ENCODE data around the gene USP9X.
A peak's percentile ranks its signal among the peaks of the same experiment; 100 is the strongest.
"Not testable (repeated sequence)": the region's sequence is repeated elsewhere in the genome, so short reads cannot be mapped to it uniquely, and the experiment has no call there.

USP9X gene

DNA sequence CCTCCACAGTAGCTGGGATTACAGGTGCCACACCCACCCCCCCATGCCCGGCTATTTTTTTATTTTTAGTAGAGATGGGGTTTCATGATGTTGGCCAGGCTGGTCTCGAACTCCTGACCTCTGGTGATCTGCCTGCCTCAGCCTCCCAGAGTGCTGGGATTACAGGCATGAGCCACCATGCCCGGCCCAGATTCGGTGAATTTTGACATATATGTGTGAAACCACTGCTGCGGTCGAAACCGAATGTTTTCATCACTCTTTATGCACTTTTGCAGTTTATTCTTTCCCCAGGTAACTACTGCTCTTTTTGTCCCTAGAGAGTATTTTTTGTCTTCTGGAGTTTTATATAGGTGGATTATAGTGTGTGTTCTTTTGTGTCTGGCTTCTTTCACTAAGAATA, 101.7 kb downstream of the USP9X start:
- not testable (repeated sequence) for DNase-seq (ENCODE audit: low read depth)

DNA sequence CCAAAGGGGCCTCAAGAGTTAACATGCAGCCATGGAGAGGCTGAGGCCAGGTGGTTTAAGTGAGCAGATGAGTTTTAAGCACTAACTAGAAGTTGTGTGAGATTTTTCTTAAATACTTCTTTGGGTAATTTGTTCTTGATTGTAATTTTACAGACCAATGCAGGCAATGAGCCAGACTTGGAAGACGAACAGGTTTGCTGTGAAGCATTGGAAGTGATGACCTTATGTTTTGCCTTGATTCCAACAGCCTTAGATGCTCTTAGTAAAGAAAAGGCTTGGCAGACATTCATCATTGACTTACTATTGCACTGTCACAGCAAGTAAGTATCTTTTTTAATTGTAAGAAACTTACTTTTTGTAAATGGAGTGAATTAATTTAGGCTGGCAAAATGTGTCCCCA, 103.9 kb downstream of the USP9X start:
- DNase-seq (ENCODE audit: low read depth), result no peak

DNA sequence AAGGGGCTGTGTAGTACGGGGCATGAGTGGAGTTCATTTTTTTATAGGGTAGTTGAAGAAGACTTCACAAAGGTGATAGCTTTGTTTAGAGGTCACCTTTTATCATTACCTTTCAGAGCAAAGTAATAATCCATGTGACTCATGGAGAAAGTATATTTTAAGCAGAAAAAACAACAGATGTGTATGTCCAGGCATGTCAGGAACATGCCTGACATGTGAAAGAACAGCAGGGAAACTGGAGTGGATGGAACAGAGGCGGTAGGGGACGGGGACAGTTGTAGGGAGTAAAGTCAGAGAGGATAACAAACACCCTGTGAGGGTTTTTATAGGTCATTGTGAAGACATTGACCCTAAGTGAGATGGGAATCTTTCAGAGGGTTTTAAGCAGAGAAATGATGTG, 107.6 kb downstream of the USP9X start:
- DNase-seq (ENCODE audit: low read depth), result no peak

DNA sequence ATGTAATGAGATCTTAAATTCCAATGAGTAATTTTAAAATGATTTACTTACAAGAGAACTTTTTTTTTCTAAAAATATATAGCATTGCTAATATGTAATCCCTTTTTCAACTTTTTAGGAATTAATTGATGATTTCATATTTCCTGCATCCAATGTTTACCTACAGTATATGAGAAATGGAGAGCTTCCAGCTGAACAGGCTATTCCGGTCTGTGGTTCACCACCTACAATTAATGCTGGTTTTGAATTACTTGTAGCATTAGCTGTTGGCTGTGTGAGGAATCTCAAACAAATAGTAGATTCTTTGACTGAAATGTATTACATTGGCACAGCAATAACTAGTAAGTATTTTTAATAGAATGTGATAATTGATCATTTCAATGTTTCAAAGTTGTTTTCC, 113.2 kb downstream of the USP9X start:
- DNase-seq (ENCODE audit: low read depth), result no peak

DNA sequence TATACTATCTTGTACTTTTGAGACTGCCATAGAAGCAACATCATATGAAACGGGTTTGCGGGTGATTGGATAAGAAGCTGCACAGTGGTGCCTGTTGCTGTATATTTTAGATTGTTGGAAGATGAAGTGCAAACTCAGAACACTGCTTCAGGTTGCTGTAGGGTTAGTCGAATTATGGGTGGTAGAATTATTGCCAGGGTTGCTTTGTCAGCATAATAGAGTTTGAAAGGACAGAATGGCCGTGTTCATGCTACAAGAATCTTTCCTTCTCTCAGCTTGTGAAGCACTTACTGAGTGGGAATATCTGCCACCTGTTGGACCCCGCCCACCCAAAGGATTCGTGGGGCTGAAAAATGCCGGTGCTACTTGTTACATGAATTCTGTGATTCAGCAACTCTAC, 115.5 kb downstream of the USP9X start:
- no peak for DNase-seq (ENCODE audit: low read depth)

DNA sequence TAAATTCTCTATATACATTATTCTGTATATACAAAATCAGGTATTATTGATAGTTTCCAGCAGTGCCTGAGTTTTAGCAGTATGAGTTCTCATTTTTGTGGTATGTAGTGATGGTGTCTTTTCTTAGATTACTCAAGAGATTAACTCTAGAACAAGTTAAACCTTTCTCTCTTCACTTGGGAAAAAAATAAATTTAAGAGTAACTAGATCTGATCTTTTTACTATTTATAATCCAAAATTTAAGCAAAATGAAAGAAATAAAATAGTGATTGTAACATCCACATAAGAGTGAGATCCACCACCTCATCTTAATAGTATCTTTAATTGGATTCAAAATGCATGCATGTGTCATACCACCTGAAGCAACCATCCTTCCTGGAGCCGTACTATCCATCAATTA, 124.6 kb downstream of the USP9X start:
- DNase-seq (ENCODE audit: low read depth), result no peak

DNA sequence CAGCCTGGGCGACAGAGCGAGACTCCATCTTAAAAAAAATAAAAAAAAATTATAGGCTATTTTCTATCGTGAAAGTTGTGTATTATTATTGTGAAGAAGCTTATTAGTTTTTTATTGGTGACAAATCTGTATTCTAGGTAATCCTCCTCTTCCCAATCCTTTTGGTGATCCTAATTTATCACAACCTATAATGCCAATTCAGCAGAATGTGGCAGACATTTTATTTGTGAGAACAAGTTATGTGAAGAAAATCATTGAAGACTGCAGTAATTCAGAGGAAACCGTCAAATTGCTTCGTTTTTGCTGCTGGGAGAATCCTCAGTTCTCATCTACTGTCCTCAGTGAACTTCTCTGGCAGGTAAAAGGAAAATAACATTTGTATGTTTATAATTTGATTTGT, 139.4 kb downstream of the USP9X start:
- DNase-seq (ENCODE audit: low read depth), result no peak

DNA sequence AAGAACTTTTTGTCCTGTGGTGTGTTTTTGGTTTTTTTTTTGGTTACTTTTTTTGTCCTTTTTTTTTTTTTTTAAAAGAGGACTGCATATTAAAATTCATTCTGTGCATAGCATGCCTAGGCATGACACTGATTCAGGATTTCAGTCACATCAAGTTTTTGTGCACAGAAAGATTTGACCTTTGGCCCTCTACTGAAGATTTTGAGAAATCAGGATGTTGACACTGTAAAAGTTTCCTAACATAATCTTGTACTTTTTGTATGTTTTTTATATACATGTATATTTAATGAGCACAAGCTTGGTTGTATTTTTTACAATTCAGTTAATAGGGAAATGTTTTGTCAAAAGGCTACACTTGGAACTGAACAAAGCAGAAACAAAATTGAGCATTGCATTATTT, 148.7 kb downstream of the USP9X start:
- DNase-seq (ENCODE audit: low read depth), result no peak

DNA sequence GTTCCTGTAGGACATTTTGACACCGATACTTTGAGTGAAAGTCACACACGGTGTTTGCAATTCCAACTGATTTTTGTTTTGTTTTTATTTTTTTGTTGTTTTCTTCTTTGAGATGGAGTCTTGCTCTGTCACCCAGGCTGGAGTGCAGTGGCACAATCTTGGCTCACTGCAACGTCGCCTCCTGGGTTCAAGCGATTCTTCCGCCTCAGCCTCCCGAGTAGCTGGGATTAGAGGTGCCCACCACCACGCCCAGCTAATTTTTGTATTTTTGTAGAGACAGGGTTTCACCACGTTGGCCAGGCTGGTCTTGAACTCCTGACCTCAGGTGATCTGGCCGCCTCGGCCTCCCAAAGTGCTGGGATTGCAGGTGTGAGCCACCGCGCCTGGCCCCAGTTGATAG, 149.2 kb downstream of the USP9X start:
- DNase-seq (ENCODE audit: low read depth), result not testable (repeated sequence)

DNA sequence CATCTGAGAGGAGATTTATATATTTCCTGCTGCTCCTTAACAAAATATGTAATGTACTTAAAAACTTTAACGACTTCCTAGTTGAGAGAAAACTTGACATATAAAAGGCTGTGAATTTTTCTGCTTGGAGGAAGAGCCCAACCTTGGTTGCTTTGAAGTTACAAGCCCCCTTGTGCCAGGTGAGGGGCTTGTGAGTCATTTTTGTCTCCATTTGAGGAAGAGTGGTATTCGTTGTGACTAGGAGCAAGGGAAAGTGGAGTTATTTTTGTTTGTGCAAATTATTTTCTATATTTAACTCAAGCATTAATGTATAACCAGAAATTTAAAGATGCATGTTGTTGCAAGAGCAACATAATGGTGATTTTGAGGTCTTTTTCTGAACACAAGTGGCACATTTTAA, 149.7 kb downstream of the USP9X start:
- no peak for DNase-seq (ENCODE audit: low read depth)

DNA sequence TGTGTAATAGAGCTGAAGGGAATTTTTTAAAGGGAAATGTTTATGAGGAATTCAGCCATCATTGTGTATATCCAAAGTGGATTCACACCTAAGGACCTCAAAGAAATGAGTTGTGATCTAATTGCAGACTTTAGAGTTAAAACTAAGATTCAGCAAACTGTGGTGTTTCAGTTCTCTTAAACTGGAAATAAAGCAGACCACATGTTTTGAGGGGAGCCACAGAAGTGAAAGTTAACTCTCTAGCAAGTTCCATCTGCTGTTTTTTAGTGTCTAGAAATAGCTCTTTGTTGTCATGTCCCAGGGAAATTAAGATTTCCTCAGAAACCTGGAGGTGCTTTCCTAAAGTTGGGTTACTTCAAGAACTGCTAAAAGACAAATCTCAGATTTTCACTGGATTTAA, 151.4 kb downstream of the USP9X start:
- no peak for DNase-seq (ENCODE audit: low read depth)

DNA sequence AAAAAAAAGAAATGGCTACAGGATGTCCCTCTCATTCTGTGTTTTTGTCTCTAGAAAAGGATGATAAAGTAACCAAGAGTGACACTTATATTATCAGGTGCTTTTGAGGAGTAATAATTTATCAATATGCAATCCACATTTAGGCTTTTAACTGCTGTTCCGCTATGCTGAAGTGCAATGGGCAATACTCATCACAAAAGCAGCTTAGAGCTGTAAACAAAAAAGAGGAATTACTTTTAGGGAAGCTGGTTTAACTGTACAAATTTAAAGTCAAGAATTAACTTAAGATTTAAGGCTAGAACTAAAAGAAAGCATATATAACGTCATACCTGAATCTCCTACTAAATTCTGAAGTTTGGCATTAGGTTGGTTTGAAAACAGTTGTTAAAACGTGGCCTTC, 155.3 kb downstream of the USP9X start:
- DNase-seq (ENCODE audit: low read depth), result no peak

DNA sequence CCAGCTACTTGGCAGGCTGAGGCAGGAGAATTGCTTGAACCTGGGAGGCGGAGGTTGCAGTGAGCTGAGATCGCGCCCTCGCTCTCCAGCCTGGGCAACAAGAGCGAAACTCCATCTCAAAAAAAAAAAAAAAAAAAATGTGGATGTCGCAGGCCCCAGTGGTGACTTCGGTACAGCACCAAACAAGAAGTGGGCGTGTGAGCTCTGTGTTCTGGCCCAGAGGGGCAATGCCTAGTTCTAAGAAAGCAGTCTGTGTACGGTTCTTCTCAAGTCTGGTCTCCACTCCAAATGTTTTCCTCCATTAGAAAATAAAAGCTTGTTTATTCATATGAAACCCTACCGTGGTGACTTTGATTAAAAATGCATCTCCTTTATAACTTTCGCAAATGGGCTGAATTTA, 156.7 kb downstream of the USP9X start:
- no peak for DNase-seq (ENCODE audit: low read depth)

DNA sequence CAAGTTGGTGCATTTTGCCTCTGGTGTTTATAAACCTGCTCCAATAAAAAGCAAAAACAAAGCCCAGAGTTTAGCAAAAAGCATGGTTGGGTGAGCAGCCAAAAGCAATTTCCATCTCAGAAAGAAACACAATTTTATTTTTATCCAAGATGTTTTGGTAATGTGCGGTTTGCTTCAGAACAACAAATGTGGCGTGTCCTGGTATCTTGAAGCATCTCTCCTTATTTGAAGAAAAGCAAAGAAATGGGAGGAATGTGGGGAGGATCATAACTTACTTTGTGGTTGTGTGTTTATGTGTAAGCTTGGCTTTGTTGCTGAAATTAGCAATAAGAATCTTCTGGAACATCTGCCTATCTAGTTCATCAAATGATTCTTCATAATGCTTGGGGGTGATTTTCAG, 160.4 kb downstream of the USP9X start:
- peak; percentile 10 for DNase-seq (ENCODE audit: low read depth)

DNA sequence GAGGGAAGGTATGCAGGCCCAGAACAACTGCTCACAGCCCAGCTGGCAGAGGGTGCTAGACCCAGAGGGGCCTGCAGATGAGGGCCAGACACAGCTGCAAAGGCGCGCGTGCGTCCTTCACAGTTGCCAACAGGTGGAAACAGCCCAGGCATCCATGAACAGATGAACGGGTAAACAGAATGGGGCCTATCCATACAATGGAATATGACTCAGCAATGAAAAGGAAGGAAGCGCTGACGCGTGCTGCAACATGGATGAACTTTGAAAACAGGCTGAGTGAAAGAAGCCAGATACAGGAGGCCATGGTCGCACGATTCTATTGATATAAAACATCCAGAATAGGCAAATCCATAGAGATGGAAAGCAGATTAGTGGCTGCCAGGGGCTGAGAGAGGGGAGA, 165.6 kb downstream of the USP9X start:
- no peak for DNase-seq (ENCODE audit: low read depth)

DNA sequence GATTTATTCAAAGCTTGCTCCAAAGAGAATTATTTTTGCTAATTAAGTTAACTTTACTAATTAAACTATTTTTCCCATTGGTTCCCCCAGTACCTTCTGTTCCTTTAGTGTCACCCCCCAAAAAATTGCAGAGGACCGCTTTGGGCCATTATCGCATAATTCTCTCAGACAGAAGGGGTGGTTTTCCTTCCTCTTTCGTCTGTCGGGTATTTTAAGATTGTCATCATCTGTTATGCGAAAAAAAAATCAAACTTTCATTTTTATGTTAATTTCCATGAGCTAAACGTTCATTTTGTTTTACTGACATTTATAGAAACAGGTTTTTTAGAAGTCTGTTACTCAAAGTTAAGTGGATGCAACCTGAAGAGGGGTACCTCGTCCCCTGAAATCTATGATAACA, 172.6 kb downstream of the USP9X start:
- DNase-seq (ENCODE audit: low read depth), result no peak

DNA sequence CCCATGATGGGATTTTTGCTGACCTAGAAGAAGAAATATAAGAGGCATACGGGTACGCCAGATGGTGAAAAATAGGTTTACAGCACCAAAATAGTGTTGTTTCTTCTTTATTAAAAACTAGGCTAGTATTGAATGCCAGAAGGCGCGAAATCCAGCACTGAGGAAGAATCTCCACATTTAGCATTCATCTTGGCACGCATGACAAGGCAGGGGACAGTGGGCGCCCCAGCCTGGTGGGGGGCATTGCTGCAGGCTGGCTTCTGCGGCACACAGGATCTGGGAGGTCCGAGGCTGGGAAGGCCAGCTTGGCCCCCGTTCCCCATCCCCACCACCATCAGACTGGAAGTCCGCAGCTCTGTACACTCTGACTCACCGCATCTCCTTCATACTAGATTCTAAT, 173.0 kb downstream of the USP9X start:
- no peak for DNase-seq (ENCODE audit: low read depth)

DNA sequence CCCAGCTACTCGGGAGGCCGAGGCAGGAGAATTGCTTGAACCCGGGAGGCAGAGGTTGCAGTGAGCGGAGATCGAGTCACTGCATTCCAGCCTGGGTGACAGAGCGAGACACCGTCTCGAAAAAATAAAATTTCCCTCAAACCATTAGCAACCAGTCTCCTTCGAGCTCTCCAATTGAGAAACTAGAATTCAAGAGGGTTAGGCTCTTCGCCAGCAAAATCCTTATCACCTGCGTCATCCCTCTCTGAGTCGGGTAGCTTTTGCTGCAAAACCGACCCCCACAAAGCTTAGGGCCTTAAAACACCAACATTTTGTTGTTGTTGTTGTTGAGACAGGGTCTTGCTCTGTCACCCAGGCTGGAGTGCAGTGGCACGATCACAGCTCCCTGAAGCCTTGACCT, 173.6 kb downstream of the USP9X start:
- no peak for DNase-seq (ENCODE audit: low read depth)

DNA sequence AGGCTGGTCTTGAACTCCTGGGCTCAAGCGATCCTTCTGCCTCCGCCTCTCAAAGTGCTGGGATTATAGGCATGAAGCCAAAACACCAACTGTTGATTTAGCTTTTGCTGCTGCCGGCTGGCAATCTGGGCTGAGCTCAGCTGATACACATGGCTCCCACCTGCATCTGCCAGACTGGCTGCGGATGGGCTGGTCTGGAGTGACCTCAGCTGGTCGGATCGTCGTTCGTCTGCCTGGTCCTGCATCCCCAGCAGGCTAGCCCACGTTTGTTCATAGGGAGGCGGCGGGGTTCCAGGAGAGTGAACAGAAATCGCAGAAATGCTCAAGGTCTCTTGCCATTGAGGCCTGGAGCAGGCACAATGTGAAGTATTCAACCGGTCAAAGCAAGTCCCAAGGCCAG, 174.3 kb downstream of the USP9X start:
- no peak for DNase-seq (ENCODE audit: low read depth)

DNA sequence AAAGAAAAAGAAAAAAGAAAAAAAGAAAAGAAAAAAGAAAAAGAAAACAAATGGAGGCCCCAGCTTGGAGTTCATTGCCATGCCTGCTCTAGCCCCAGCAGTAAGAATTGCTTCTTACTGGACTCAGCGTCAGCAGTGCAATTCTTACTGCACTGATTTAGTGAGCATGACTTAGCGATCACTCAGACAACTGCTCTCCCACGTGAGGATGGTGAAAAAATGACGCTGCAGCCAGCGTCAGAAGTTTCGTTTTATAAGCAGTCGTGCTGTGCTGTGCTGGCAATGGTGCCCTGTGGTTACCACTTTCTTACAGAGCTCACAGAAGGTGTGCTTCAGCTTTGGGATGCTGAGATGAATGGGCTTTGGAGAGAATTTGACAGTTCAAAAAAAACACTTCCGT, 180.4 kb downstream of the USP9X start:
- DNase-seq (ENCODE audit: low read depth), result no peak

DNA sequence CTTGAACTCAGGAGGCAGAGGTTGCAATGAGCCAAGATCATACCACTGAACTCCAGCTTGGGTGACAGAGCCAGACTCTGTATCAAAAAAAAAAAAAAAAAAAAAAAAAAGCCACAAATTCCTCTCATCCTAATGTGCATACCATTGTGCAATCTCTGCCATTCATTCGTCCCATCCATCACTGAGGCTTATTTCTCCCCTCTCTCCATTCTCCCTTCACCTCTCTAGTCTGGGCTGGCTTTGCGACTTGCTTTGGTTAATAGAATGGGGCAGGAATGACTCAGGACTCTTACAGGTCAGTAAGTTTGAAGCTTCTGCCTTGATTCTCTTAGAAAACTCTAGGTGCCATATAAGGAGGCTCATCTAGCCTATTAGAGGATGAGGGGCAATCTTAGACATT, 188.4 kb downstream of the USP9X start:
- DNase-seq (ENCODE audit: low read depth), result no peak

DNA sequence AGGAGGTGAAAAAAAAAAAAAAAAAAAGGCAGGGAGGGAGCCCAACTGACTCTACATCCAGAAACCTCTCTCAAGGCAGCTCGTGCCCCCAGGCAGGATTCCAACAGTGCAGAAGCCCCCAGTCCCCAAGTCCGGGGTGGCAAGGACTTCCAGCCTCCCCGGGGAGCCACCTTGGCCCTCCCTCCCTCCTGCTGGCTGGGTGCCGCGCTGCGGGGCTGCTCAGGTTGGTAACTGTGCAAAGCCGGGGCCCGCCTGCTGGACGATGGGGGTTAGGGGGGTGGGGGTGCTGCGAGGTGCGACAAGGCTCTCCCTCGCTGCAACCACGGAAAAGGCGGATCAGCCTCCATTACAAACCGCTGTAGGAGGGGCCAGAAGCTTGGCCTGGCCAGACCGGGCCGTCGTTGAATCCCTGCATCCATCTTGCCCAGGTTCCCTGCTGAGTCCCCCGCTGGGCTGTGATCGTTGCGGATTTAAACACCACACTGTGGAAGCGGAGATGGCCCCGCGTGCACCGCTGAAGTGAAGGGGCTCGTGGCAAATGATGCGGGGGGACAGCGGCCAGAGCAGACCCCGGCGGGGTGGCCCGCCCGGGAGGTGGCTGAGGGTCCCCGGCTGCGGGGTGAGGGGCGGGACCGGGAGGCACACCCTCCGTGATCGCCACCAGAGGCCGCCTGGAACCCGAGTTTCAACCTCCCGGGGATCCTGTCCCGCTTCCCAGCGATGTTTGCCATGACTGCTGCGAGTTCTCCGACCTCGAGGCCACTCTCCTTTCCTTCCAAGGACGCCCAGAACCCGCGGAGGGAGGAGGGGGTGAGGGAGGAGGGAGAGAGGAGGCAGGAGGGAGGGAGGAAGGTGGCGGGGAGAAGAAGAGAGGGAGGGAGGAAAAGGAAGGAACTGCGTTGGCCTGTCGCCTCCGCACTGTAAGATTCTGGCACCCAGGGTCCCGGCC, 190.7 kb downstream of the USP9X start:
- DNase-seq (ENCODE audit: low read depth), result peak; percentile 44

DNA sequence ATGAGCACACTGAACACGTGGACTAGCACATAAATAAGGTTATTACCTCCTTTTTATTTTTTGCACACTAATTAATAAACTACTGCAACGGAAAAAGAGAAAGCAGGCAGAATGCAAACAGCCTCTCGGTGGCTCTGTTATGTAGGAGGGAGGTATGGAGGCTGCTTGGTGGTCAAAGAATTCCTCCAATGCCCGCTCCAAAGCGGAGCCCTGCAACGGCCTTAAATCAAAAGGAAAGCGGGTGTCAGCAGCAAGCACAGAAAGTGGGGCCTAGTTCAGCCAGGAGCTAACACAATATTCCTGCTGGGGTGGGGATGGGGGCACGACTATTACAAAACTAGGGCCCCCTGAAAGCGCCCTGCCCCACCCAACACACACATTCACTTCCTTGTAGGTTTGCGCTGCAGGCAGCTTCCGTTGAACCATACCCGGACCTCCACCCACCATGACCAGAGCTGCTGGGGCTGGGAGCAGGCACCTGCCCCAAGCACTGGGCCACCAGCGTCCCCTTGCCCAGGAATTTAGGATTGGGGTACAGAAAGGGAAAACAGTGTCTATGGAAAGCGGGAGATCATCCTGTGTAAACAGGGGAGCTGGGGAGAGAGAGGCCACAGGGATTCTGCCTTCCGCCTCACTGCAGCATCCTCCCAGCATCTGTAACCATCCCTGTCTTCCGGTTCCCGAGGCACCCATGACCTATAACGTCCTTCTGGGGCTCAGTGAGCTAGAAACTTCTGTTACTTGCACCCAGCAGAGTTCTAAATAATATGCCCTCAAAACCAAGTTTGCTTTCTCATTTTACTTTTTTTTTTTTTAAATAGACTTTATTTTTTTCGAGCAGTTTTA, 191.6 kb downstream of the USP9X start:
- no peak for DNase-seq (ENCODE audit: low read depth)

All from fibroblast of the conjunctiva (primary cell).